Activated CD8-positive, alpha-beta memory T cell treated with anti-CD3 and anti-CD28 coated beads for 4 hours (primary cell): ENCODE data around the gene HACD2.

ENCODE experiments used
- DNase-seq, 2 donors: peaks; one replicate each; pipeline ENCODE4 v3.0.0-alpha.2; 2020; ENCODE audit warnings: low read depth in 2 of 2

Gene HACD2

DNA sequence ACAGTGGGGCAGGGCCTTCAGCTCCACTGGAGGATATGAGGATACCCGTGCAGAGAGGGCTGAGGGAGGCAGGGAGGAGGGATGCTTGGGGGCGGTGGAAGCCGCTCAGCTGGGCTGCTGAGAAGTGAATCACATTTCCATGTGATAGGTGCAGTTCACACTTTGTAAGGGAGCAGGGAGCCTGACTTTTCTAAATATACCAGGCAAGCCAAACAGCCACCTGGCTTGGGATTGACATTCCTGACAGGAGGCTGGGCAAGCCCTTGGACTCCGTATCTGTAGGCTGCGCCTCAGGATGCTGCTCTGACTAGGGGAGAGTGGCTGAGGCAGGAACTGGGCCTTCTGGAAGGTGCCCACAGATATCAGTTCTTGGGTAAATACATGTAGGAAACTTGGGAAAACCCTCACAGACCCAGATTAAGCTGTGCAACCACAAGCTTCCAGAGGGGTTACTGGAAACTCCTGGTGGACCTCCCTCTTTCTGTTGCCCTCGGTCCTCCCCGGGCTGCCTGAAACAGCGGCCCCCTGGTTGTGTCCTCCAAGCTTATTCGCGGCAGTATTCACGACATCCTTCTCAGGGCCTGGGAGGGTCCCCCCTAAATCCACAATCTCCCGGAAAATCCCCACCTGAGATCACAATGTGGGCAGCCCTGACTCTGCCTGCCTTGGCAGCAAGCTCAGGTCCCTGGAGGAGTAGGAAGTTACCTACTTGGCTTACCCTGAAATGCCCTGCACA is 103.0 kb downstream of the HACD2 start:
- no peak for DNase-seq

DNA sequence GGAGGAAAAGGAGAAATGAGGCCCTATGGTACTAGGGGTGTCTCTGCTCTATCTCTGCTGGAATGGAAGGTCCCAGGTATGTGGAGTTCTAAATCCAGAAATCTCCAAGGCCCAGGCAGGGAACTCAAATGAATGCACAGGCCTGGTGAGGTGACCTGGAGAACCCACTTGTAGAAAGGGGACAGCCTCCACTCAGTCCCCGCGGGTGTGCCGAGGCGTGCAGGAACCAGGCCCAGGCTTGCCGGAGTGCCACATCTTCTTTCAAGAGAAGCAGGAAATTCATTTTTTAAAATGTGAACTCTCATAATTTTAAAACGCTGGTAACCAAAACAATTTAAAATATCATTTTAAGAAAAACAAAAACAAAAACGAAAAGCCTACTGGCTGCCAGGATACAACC is 103.8 kb downstream of the HACD2 start:
- DNase-seq, result no peak

DNA sequence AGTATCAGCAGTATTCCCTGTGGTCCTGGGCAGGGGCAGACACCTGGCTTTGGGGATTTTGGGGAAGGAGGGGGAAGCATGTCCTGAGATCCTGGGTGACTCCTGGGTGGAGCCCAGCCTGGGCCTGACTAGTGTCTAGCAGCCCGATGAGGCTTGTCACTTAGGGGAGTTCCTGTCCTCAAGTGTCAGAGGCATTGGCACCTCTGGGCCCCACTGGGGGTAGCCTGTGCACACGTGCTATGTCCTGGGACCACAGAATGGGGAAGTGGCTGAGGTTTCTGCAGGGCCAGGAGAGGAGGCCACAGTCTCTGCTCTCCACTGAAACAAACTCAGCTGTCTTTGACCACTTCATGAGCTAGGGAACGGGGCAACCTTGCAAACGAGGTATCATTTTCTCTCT is 104.4 kb downstream of the HACD2 start:
- DNase-seq, result no peak

DNA sequence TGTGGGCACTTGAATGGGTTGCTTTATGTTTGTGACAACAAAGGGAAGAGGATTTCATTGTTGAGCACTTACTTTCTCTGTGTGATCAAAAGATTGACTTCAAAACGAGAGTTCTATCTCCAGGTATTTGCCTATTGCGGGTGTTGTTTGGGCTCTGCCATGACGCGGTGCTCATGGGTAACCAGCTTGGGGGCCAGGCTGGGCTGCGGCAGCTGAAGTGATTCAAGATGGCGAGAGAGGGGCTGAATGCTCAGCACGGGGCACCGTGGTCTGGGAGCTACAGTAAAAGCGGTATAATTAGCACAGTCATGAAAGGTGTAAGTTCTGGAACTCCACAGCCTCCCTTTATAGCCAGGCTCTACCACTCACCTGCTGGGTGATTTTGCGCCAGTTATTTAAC is 105.0 kb downstream of the HACD2 start:
- no peak for DNase-seq

GRCh38 chr3:123478314-123478713 is 106.5 kb downstream of the HACD2 start:
- DNase-seq, result no peak

DNA sequence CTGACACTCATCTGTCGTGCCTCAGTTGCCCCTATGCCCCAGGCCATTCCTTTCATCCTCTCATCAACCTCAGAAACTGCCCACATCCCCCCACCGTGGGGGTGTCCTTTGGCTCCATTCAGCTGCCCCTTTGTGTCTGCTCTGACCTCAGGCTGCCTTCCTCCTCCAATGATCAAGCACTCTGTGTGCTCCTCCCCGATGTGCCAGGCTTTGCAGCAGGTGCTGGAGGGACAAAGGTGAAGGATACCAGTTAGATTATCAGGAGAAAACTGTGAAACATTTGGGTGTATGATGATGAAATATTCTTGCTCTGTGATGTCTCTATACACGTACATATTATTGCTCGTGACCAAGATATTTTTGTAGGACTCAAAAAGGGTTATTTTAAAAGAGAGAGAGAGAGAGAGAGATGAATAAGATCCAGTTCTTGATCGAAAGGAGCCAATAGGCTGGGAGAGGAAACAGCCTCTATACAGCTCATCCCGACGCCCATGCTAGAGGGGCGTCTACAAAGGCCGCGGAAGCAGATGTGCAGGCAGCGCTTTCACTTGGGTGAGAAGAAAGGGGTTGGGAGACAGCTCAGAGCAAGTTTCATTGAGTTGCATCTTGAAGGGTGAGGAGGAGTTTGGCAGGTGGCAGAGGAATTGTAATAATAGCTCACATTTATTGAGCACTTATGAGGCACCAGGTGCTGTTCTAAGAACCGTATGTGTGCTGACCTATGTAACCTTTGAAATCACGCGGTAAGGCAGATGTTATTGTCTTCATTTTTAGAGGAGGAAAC is 107.7 kb downstream of the HACD2 start:
- DNase-seq, result no peak

DNA sequence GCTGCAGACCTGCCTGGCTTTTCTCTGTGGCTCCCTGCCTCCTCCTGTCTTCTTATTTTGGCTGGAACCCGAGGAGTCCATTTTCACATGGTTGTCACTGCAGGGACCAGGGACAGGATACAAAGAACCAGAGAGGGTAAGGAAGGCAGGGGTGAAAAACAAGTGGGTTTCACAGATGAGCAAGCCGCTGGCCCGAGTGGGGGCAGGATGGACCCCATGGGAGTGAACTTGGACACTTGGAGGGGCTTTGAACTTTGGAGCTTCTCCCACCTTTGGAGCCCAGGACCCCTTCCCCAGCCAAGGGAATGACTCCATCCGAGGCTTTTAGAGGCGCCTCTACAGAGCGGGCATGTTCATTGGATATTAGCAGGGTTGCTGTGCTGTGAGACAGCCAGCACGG is 109.1 kb downstream of the HACD2 start:
- DNase-seq, result no peak

DNA sequence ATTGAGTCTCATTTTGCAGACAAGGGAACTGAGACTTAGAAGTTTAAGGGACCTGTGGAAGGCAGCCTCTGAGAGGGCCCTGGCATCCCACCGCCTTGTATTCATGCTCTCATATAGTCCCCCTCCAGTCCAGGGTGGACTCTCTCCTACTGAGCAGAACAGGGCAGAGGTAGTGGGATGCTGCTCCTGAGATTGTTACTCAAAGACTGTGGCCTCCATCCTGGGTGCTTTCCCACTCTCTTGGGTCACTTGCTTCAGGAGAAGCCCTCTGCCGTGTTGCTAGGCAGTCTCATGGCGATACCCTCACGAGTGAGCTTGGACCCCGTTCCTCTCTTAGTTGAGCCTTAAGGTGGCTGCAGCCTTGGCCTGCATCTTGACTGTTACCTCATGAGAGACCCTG is 113.7 kb downstream of the HACD2 start:
- DNase-seq, result no peak

DNA sequence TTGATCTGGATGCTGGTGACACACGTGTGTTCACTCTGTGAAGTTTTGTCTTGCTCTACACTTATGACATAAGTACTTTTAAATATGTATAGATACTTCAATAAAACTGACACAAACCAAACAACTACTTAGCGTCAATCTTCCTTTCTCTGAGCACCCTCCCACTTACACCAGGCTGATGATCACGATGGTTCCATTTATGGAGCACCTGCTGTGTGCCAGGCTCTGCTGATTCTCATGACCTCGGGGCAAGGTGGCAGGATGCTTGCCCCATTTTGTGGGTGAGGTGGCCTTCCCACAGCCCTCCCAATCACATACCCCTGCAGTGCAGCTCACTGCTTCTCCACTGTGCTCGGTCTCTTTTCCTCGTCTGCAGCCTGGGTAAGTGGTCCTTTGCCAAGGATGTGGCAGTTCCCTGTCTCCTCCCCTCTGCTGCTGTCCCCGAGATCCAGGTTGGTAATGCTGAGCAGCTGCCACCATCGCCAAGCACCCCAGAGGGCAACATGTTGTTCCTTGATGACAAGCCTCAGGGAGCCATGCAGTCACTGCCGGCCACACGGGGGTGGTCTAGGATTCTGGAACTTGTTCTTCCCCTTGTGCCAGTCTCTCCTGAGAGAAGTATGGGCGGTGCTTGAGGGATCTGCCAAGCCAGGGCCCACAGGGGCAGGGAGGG is 115.4 kb downstream of the HACD2 start:
- no peak for DNase-seq

DNA sequence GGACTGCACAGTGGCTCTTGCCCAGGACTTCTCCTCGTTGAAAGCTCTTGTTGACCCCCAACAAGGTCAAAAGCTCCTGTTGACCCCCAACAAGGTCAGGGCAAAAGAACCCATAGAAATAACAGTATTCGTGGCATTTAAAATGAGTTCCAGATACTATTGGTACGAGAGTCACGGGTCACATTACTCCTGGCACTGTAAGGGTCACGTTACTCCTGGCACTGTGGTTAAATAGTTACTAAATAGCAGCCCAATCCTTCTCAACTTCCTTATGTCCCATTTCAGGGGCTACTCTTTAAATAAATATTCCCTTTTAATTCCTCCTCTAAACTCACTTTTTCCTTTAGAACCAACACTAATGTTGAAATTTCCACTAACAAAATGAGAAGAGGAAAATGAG is 117.8 kb downstream of the HACD2 start:
- DNase-seq, result no peak

DNA sequence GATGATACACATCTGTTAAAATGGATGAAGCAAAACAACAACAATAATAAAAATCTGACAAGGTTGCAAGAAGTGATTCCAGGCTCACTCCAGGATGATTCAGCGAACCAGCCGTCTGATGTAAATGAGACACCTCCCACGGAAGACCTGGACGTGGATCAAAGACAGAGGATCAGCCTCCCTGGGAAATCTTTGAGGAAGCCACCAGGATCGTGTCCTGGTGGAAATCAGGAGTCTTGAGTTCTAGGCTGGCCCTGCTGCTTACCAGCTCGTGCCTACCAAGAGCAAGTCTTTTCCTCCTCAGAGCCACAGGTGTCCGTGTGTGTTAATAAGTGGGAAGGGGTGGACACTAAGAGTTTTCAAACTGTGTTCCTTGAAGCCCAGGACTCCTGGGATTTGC is 120.6 kb downstream of the HACD2 start:
- DNase-seq, result no peak

DNA sequence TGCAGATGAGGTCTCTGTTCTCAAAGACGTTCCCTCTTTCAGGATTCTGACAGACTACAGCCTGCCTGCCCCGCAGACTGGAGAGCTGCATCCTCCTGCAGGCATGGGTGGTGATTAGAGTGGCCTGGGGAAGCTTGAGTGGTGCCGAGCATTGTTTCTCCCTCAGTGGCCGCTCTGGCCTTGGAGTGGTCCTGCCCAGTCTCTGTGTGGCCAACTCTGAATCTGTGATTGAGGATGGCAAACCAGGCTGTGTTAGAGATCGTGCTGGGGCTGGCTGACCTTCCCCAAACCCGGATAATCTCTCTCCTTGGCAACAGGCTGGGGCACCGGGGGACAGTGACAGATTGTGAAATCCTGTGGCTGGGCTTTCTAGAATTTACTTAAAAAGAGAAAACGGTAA is 125.0 kb downstream of the HACD2 start:
- DNase-seq, result no peak

DNA sequence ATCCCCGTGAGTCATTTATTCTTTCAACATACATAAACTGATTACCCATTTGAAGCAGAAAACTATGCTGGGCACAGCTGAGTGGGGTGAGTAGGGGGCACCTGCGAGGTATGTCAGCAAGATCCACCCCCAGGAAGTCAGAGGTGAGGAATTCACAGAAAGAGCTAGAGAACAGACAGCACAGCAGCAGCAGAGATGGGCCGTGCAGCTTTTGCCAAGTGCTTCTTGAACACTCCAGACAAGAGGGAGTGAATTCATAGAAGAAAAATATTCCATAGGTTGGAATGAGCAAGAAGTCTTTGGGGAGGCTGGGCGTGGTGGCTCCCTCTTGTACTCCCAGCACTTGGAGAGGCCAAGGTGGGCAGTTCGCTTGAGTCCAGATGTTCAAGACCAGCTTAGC is 126.6 kb downstream of the HACD2 start:
- DNase-seq, result no peak

- DNase-seq, result no peak
Measured at GRCh38 chr3:123457841-123458240, 127.0 kb downstream of the HACD2 start.

DNA sequence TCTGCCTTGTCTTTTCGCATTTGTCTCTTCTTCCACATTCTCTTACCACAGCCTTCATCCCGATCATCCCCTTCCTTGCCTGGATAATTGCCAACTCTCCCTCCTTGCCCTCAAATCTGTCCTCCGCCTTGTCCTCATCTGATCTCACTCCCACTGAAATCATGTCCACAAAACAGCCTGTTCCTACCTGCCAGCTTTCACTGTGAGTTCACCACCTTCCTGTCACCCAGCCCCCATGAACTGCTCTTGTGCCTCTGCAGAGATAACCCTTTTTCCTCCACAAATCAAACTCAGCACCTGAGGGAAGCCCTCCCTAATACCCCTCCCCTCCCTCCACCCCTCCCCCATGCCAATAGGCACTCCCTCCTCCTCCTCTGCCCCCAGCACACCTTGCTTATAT is 131.2 kb downstream of the HACD2 start:
- DNase-seq, result no peak

DNA sequence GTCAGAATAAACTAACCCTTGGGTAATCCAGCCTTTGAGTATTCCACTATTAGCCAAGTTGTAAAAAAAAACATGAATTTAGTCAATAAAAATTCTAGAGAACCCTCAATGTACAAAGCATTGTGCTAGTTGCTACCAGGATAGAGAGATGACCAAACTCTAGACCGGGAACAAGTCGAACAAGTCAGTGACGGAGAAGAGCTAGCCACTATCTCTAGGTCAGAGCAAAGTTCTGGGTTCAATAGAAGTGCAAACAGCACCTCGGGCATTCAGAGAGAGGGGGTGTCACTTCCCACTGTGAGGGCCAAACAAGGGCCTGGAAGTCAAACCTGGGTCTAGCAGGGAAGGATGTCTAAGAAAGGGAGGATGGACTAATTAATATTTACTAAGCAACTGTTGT is 133.7 kb downstream of the HACD2 start:
- no peak for DNase-seq

GRCh38 chr3:123449997-123450604 is 134.8 kb downstream of the HACD2 start:
- DNase-seq, result no peak

GRCh38 chr3:123449102-123449996 is 135.5 kb downstream of the HACD2 start:
- no peak for DNase-seq

DNA sequence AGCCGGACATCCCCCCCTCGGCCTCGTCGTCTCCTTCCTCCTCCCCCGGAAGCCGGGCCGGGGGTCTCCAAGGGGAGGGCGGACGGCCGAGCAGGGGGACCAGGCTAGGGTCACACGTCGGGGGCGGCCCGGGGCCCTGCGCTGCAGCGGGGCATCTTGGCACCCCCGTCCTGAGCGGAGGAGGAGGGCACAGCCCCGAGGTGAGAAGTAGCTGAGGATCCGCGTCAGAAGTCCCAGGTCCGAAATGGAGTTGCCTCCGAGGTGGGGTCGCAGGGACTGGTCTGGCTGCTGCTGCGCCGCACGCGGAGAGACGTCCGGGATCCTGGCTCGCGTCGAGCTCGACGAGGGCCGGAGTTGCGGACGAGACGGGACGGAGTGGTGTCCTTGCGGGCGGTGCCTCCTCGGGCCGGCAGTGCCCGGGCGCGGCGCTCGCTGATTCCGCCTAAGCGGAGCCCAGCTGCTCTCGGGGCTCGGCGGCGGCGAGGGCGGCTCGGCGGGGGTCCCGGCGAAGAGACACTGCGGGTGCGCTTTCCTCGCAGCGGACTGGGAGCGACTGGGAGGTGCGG is 136.2 kb downstream of the HACD2 start, which contains the start of gene ADCY5:
Gene ADCY5, minus strand, starts transcription at position 555 of the 566 bp plus-strand sequence. Its CDS starts 545 bp downstream, at position 10.
- no peak for DNase-seq

DNA sequence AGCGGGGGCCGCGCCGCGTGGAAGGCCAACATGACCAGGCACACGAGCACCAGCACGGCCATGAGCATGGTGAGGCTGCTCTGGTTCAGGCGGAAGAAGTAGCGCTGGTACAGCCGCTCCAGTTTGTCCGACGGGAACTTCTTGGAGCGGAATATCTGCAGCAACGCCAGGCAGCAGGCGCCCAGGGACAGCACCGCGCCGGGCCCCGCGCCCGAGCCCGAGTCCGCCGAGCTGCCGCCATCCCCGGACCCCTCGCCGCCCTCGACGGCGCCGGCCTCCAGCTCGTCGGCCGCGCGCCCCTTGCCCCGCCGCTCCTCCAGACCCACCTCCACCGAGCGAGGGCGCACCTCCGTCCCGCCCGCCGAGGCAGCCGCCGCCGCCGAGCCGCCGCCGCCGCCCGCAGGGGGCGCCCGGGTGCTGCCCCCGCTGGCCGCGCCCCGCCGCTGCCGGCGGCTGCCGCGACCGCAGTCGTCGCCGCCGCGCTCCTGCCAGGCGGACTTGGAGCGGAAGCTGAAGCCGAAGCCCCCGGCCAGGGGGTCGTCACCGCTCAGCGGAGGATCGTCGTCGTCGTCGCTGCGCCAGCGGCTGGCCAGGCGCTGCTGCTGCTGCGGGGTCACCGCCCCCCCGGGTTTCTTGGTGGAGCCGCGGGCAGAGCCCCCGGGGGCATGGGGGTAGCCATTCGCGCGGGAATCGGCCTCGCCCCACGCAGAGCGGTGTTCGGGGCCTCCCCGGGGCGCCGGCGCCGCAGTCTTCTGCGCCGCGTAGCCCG is 136.9 kb downstream of the HACD2 start:
- no peak for DNase-seq
